Caco-2 (cell line): ENCODE measurements around the gene PRSS21. TPM values are rescaled to one million over a fixed set of nuclear protein-coding genes. Genes with fewer than 3 reads are reported as not detected.

Experiments used
- BruUV-seq: library from RNA; stranded (reverse); fragments of 400-500 nt; replicated peaks from 2 replicates; lab custom pipeline; 2021; lab: Mats Ljungman, UMichigan
- CTCF ChIA-PET: fragments of 300-600 bp; sonication (Branson Sonifier 250); formaldehyde crosslinking; loops from one replicate; lab custom pipeline; 2022; ENCODE audit warnings: antibody characterized with exemption; lab: Charles Lee
- POLR2A ChIA-PET: fragments of 300-600 bp; sonication (Branson Sonifier 250); formaldehyde crosslinking; loops from one replicate; lab custom pipeline; 2022; ENCODE audit warnings: antibody characterized with exemption; lab: Charles Lee
- DNase-seq, 2 experiments: peaks; one replicate each; pipeline versions ENCODE4 v3.0.0 to v3.0.0-alpha.2; 2020 to 2022
- H3K27me3 ChIP-seq: replicated peaks from 2 replicates; pipeline ENCODE4 v1.6.0; 2011; ENCODE audit warnings: low read length; ENCODE audit not compliant: control insufficient read depth, insufficient read depth
- H3K36me3 ChIP-seq: 2 replicates; pipeline ENCODE4 v1.5.1; 2011; ENCODE audit warnings: low read length; ENCODE audit not compliant: control insufficient read depth, insufficient read depth
- H3K4me1 ChIP-seq: fragments of 250-450 bp; sonication (Bioruptor Pico); 2 replicates; pipeline ENCODE4 v1.5.1; 2020; ENCODE audit warnings: mild to moderate bottlenecking
- H3K4me3 ChIP-seq: 2 replicates; pipeline ENCODE4 v1.5.1; 2011; ENCODE audit warnings: low read depth, mild to moderate bottlenecking, control low read depth, low read length
- H3K9me3 ChIP-seq: fragments of 250-450 bp; sonication (Bioruptor Pico); 2 replicates; pipeline ENCODE4 v1.5.1; 2020; ENCODE audit warnings: mild to moderate bottlenecking, moderate library complexity
- H3K27ac Mint-ChIP-seq: one replicate; pipeline ENCODE4 v1.8.0; 2022; ENCODE audit warnings: mixed read lengths; ENCODE audit not compliant: unreplicated experiment
- H3K27me3 Mint-ChIP-seq: one replicate; pipeline ENCODE4 v1.8.0; 2022; ENCODE audit warnings: mixed read lengths; ENCODE audit not compliant: insufficient read depth, unreplicated experiment
- H3K36me3 Mint-ChIP-seq: one replicate; pipeline ENCODE4 v1.8.0; 2022; ENCODE audit warnings: mild to moderate bottlenecking, mixed read lengths; ENCODE audit not compliant: insufficient read depth, unreplicated experiment
- H3K4me1 Mint-ChIP-seq: one replicate; pipeline ENCODE4 v1.8.0; 2022; ENCODE audit warnings: low read depth, mixed read lengths; ENCODE audit not compliant: unreplicated experiment
- H3K4me3 Mint-ChIP-seq: one replicate; pipeline ENCODE4 v1.8.0; 2022; ENCODE audit warnings: mild to moderate bottlenecking, moderate library complexity, mixed read lengths; ENCODE audit not compliant: unreplicated experiment
- H3K9me3 Mint-ChIP-seq: one replicate; pipeline ENCODE4 v1.8.0; 2022; ENCODE audit warnings: mixed read lengths; ENCODE audit not compliant: unreplicated experiment
- intact Hi-C: fragments of 100-400 bp; cut with micrococcal nuclease; formaldehyde crosslinking; loops from one replicate; pipeline ENCODE4 v1.10.0; 2022; ENCODE audit not compliant: unreplicated experiment
- total RNA-seq: library from RNA; stranded (reverse); gene quantifications from 2 replicates; pipeline ENCODE4 v1.2.3, GENCODE V29; 2022
- TF ChIP-seq, protein P1 (sequence below), 2 experiments: fragments of 200-600 bp in 1 of 2; IDR thresholded peaks; 1 replicate in 1 of 2; 2 replicates in 1 of 2; pipeline versions ENCODE4 v1.5.1 to v1.8.0; 2011 to 2022; ENCODE audit warnings: antibody characterized with exemption in 1 of 2, control low read depth in 1 of 2, inconsistent platforms in 1 of 2, low read depth in 1 of 2, low read length in 1 of 2, mild to moderate bottlenecking in 1 of 2, moderate library complexity in 1 of 2; ENCODE audit not compliant: insufficient read depth in 1 of 2, severe bottlenecking in 1 of 2, unreplicated experiment in 1 of 2

Gene PRSS21
- total RNA-seq, 1 experiment from 2014 or later, result not detected

DNA sequence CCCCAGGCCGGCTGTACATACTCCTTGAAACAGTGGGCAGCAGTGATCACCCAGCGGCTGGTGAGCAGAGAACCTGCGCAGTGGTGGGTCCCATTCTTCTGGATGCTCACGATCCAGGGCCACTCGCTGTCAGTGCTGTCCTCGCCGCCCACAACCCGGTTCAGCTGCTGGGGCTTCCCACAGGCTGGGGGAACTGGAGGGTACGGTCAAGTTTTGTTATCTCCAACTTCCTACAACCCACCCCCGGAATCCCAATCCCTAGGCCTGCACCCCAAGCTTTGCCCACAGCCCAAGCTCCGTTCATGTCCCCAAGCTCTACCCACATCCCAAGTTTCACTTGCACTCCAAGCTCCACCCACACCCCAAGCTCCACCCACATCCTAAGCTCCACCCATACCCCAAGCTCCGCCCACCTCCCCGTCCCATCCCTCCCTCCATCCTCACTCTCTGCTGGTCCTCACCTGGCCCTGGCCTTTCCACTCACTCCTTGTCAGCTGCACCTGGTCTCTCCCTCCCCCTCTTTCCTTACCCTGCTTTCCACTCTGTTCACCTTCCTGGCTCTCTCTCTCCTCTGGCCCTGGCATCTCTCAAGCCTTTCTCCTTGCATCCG is 39.1 kb downstream of the PRSS21 start:
- intact Hi-C loops, result loop anchor here (5.0 kb wide), 1 partner anchor 104 kb away; the partner anchor contains the start of gene SRRM2
- H3K4me3 Mint-ChIP-seq, result peak overlapping the region; percentile 84
- H3K36me3 ChIP-seq, result peaks cover 18% of the 10 kb centered on the region
- peaks cover 13% of the 10 kb centered on the region for H3K9me3 ChIP-seq
- TF ChIP-seq, protein P1, sequence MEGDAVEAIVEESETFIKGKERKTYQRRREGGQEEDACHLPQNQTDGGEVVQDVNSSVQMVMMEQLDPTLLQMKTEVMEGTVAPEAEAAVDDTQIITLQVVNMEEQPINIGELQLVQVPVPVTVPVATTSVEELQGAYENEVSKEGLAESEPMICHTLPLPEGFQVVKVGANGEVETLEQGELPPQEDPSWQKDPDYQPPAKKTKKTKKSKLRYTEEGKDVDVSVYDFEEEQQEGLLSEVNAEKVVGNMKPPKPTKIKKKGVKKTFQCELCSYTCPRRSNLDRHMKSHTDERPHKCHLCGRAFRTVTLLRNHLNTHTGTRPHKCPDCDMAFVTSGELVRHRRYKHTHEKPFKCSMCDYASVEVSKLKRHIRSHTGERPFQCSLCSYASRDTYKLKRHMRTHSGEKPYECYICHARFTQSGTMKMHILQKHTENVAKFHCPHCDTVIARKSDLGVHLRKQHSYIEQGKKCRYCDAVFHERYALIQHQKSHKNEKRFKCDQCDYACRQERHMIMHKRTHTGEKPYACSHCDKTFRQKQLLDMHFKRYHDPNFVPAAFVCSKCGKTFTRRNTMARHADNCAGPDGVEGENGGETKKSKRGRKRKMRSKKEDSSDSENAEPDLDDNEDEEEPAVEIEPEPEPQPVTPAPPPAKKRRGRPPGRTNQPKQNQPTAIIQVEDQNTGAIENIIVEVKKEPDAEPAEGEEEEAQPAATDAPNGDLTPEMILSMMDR (IDR thresholded peaks at IDR 0.05; ENCODE audit: insufficient read depth in 1 of 2, low read depth in 1 of 2, low read length in 1 of 2, severe bottlenecking in 1 of 2, unreplicated experiment in 1 of 2), result no peak
- CTCF ChIA-PET, result interaction anchor here (1.0 kb wide), 1 partner anchor 17 kb away, joined by 3 read pairs; no protein-coding TSS in a partner anchor
- peak; percentile 68 to 69 for DNase-seq
- H3K9me3 Mint-ChIP-seq, result peaks cover 12% of the 10 kb centered on the region
- H3K27me3 ChIP-seq, result no peaks in the 10 kb centered on the region
- H3K36me3 Mint-ChIP-seq, result peaks cover 73% of the 10 kb centered on the region
- no TSS peak for BruUV-seq
- POLR2A ChIA-PET, result no interaction called here
- H3K27me3 Mint-ChIP-seq, result no peaks in the 10 kb centered on the region
- peaks cover 7% of the 10 kb centered on the region for H3K4me1 Mint-ChIP-seq
- H3K27ac Mint-ChIP-seq, result peak overlapping the region; percentile 53
- peaks cover 10% of the 10 kb centered on the region; the same call in 1 of the 2 replicates for H3K4me1 ChIP-seq
- peak overlapping the region; percentile 66 for H3K4me3 ChIP-seq

DNA sequence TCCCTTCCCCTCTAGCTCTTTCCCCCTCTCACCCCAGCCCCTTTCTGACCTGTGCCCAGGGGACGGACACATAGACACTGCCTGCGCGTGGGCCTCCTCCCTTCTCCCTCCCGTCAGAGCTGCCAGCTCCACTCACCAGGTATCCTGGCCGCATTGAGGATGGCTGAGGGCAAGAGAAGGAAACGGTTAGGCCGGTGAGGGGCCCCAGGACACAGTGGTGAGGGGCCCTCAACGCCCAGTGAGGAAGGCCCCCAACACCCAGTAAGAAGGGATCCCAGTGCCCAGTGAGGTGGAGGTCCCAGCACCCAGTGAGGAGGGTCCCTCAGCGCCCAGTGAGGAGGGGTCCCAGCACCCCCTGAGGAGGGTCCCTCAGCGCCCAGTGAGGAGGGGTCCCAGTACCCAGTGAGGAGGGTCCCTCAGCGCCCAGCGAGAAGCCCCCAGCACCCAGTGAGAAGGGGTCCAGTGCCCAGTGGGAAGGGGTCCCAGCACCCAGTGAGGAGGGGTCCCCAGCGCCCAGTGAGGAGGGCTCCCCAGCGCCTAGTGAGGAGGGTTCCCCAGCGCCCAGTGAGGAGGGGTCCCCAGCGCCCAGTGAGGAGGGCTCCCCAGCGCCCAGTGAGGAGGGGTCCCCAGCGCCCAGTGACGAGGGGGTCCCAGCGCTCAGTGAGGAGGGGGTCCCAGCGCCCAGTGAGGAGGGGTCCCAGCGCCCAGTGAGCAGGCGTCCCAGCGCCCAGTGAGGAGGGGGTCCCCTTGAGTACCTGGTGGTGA is 39.8 kb downstream of the PRSS21 start:
- H3K9me3 ChIP-seq, result peaks cover 15% of the 10 kb centered on the region
- H3K4me1 ChIP-seq, result peaks cover 10% of the 10 kb centered on the region; the same call in 1 of the 2 replicates
- H3K4me3 Mint-ChIP-seq, result peak overlapping the region; percentile 84
- H3K4me1 Mint-ChIP-seq, result peaks cover 7% of the 10 kb centered on the region
- no peaks in the 10 kb centered on the region for H3K27me3 Mint-ChIP-seq
- TF ChIP-seq, protein P1 (IDR thresholded peaks at IDR 0.05; ENCODE audit: insufficient read depth in 1 of 2, low read depth in 1 of 2, low read length in 1 of 2, severe bottlenecking in 1 of 2, unreplicated experiment in 1 of 2), result no peak
- peaks cover 18% of the 10 kb centered on the region for H3K36me3 ChIP-seq
- no peak for DNase-seq
- H3K36me3 Mint-ChIP-seq, result peaks cover 66% of the 10 kb centered on the region
- H3K27me3 ChIP-seq, result no peaks in the 10 kb centered on the region
- ChIA-PET CTCF (interaction anchor here (1.0 kb wide), 1 partner anchor 18 kb away, joined by 3 read pairs; no protein-coding TSS in a partner anchor), POLR2A (no interaction called here)
- H3K9me3 Mint-ChIP-seq, result peaks cover 12% of the 10 kb centered on the region
- no TSS peak for BruUV-seq
- H3K27ac Mint-ChIP-seq, result peak overlapping the region; percentile 79
- intact Hi-C loops, result loop anchor here (5.0 kb wide), 1 partner anchor 105 kb away; the partner anchor contains the start of gene SRRM2
- H3K4me3 ChIP-seq, result peak overlapping the region; percentile 66
